SH-SY5Y (cell line): ENCODE measurements around the gene TMPRSS6.

Experiments
- GATA2 ChIP-seq: IDR thresholded peaks from 2 replicates; pipeline ENCODE4 v1.6.1; 2011; ENCODE audit warnings: mild to moderate bottlenecking, low read depth, low read length
- GATA3 ChIP-seq: IDR thresholded peaks from 2 replicates; pipeline ENCODE4 v1.6.1; 2011; ENCODE audit warnings: low read depth, mild to moderate bottlenecking, low read length, moderate library complexity

The TMPRSS6 gene

DNA sequence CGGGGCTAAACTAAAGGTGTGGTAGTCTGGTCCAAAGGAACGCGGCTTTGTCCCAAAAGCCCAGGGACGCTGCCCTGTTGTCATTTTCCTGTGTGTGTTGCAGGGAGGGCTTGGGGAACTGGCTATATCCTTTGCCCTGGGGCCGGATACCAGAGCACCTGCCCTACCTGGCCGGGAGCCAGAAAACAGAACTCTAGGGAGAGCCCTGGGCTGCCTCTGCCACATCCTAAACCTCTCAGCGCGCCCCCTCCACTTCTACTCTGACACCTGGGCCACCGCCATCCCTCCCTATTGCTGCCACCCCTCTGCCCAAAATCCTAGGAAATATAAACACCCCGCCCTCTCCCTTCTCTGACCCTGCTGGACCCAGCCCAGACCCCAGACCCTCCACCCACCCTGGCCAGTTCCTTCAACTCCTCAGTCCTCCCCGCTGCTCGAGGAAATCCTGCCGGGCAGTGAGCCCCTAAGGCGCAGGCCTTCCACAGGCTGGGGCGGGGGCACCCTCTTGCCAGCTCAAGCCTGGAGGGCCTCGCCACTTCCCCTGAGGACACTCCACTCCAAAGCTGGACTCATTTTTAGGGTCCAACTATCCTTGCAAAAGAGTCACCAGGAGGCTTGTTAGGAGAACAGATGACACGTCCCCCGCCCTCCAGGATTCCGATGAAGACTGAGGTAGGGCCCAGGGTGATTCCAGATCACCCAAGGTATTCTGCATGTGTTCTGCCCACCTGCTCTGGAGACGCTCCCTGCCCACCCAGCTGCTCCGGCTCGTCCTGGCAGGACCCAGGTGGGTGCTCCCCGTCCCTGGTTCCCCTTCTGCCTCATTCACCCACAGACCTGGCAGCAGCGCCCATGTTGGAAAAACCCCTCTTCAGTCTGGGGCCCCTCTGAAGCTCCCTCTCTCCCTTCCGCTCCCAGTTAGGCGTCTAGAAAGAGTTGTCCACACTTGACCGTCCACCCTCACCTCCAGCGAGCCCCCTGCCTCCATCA, 45.8 kb downstream of the TMPRSS6 start:
- TF ChIP-seq GATA2 (no peak), GATA3 (no peak)

GRCh38 chr22:37062702-37063381, 46.7 kb downstream of the TMPRSS6 start:
- no peak for TF ChIP-seq GATA3
- TF ChIP-seq GATA2, result no peak

- TF ChIP-seq GATA3, result no peak
- TF ChIP-seq GATA2, result no peak
These were observed 47.2 kb downstream of the TMPRSS6 start for GRCh38 chr22:37062376-37062675.

GRCh38 chr22:37061611-37062375, 47.7 kb downstream of the TMPRSS6 start:
- TF ChIP-seq GATA3 (no peak), GATA2 (no peak)

GRCh38 chr22:37060801-37061610, 48.5 kb downstream of the TMPRSS6 start:
- TF ChIP-seq GATA2, result no peak
- no peak for TF ChIP-seq GATA3

DNA sequence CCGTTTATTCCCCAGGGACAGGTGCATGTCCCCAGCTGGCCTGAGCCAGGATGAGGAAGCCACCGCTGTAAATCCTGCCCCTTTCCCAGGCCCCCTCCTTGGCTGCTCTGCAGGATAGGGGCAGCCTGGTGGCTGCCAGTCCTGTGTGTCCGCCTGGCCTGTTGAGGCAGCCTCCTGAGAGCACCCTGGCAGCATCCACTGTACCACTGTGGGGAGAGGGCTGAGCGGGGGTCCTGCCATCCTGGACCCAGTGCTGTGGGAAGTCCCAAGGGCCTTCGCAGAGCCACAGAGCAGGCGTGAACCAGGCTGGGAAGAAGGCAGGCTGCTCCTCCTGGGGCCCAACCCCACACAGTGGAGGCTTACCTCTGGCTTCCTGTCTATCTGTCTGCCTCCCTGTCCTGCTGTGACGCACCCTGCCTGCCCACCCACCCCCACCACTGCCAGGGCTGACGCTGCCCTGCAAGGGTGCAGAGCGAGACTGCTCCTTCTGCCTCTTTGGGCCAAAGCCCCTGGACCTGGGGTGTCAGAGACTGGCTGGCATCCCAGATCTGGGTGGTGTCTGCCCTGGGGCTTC, 49.5 kb downstream of the TMPRSS6 start:
- TF ChIP-seq GATA2, result no peak
- TF ChIP-seq GATA3, result no peak

DNA sequence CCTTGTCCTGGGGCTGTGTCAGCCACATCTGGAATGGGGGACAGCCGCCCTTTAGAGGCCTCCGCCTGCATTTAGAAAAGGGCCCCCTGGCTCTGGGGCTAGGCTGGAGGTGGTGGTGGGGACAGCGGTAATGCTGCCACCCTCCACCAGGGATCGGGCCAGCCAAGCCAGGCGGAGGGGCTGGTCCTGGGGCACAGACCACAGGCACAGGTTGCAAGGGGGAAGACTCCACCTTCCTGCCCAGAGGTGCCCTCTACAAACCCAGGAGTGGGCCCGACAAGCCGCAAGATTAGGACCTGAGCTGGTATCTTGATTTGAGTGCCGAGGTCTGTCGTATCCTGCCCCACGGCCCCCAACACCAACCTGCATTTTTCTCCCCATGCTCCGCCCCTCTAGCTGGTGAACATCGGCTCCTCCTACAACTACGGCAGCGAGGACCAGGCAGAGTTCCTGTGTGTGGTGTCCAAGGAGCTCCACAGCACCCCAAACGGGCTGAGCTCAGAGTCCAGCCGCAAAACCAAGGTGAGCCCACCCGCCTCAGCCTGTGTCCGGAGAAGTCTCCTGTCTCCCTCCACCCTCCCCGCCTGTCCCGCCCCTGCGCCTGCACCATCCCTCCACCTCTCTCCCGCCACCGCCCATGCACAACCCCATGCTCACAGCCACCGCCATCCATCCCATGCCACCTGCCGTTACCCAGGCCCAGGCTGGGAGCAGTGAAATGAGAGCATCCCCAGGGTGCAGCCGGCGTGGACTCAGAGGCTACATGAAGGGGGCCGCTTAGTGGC, 50.4 kb downstream of the TMPRSS6 start:
- TF ChIP-seq GATA3, result no peak
- TF ChIP-seq GATA2, result no peak

GRCh38 chr22:37057796-37058510, 51.6 kb downstream of the TMPRSS6 start:
- TF ChIP-seq GATA3 (no peak), GATA2 (no peak)

- TF ChIP-seq GATA3 (no peak), GATA2 (no peak)
These were observed 52.3 kb downstream of the TMPRSS6 start for GRCh38 chr22:37057226-37057625.

DNA sequence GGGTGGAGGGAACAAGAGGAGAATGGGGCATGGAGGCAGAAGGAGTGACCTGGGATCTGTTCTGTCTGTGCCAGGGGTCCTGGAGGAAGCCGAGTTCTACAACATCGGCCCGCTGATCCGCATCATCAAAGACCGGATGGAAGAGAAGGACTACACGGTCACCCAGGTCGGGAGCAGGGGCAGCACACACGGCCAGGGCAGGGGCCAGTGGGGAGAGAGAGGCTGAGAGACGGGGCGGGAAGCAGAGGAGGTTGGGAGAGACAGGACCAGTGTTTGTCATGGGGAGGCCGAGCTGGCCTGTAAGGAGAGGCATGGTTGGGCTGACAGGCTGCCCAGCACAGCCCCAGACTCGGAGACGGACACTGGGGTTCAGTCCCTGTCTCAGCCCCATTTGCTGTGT, 53.3 kb downstream of the TMPRSS6 start:
- TF ChIP-seq GATA2 (no peak), GATA3 (no peak)

DNA sequence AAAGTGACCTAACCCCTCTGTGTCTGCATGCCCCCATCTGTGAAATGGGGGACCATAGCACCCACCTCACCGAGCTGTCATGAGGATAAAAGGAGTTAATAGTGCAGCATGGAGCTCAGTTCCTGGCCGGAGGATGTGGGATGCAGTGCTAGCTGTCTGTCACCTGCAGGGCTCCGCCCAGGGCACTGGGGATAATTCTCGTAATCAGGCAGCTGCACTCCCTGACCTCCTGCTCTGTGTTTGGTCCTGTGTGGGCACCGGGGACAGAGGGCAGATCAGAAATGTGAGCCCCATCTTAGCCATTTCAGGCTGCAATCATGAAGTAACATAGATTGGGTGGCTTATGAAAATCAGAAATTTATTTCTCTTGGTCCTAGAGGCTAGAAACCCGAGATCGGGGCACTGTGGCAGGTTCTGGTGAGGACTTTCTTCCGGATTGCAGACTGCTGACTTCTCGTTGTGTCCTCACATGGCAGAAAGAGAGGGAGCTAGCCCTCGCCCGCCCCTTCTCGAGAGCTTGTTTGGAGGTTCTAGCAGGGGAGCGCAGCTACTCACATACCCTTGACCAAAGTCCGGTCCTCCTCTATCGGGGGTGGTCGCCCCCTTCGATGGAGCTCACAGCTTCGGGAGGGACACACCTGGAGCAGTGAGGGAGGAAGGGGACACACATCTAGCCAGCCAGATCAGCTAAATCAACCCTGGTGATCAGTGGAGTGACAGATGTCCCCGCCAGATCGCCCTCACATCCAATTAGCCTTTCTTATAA, 54.7 kb downstream of the TMPRSS6 start:
- TF ChIP-seq GATA2 (no peak), GATA3 (no peak)
